ENCODE measurements around the gene TRIM54. TPM values are rescaled to one million over a fixed set of nuclear protein-coding genes. Genes with fewer than 3 reads are reported as not detected.
"Not testable (repeated sequence)": the region's sequence is repeated elsewhere in the genome, so short reads cannot be mapped to it uniquely, and the experiment has no call there.

Gene TRIM54
- total RNA-seq, 4 donors from 2014 or later: not detected

DNA sequence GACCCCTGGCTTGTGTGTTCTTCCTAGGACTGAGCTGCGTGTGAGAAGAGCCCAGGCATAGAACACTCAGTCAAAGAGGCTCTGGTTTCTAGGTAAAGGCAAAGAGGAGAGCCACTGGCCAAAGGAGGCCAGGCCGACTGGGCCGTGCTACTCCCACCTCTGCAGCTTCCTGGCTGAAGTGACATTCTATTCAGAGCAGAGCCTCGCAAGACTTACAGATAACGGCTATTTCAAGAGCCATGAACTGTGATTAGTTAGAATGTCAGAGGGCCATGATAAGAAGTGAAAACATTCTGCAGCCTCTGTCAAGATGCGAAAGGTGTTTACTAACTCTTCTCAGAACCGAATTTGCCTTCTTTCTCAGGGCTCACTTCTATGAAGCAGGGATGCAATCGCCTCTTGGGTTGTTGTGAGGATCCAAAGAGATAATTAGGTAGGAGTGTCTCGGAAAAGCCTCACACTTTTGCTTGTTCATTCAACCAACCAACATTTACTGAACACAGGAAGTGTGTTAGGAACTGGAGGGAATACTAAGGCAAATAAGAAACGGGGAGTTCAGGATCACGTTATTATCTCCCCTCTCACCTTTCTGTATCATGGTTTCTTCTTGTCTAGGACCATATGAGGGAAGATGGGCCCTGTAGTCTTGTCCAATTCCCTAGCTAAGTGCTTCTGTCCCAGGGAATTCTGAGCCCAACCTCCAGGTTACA lies 10.4 kb upstream of the TRIM54 start:
- TF ChIP-seq, protein P1, sequence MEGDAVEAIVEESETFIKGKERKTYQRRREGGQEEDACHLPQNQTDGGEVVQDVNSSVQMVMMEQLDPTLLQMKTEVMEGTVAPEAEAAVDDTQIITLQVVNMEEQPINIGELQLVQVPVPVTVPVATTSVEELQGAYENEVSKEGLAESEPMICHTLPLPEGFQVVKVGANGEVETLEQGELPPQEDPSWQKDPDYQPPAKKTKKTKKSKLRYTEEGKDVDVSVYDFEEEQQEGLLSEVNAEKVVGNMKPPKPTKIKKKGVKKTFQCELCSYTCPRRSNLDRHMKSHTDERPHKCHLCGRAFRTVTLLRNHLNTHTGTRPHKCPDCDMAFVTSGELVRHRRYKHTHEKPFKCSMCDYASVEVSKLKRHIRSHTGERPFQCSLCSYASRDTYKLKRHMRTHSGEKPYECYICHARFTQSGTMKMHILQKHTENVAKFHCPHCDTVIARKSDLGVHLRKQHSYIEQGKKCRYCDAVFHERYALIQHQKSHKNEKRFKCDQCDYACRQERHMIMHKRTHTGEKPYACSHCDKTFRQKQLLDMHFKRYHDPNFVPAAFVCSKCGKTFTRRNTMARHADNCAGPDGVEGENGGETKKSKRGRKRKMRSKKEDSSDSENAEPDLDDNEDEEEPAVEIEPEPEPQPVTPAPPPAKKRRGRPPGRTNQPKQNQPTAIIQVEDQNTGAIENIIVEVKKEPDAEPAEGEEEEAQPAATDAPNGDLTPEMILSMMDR (IDR thresholded peaks at IDR 0.05): no peak
- TF ChIP-seq POLR2A (IDR thresholded peaks at IDR 0.05): no peak
- intact Hi-C loops (cut with DNase I; ENCODE audit: low total_unique reads): no loop called here
- no peak for DNase-seq (ENCODE audit: low spot score in 2 of 2)
- H3K4me3 ChIP-seq (ENCODE audit: low read depth, poor library complexity, severe bottlenecking): no peak overlapping the region
- WGBS, 2 donors: 76 to 84% methylated on average over 11 of the region's 11 CpGs

DNA sequence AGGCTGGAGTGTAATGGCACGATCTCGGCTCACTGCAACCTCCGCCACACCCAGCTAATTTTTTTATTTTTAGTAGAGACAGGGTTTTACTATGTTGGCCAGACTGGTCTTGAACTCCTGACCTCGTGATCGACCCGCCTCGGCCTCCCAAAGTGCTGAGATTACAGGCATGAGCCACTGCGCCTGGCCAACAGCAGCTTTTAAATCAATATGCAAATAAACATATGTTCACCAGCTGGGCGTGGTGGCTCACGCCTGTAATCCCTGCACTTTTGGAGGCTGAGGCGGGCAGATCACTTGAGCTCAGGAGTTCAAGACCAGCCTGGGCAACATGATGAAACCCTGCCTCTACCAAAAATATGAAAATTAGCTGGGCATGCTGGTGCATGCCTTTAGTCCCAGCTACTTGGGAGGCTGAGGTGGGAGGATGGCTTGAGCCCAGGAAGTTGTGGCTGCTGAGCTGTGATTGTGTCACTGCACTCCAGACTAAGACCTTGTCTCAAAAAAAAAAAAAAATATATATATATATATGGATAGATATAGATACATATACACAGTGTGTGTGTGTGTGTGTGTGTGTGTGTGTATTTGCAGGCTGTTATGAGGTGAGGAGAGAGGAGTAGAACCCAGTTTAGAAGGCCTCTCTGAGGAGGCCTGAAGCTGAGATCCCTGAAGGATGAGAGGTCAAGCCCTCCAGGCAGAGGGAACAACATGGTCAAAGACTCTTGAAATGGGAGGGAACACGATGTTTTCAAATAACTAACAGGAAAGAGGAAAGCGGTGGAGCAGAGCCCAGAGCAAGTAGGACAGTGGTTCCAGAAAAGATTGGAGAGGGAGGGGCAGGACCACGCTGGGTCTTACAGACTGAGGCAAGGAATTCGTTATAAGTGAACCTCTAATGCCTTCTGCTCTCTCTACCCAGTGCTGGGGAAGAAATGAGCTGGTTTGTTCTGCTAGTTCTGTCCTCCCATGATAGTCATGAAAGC lies 9.4 kb upstream of the TRIM54 start:
- intact Hi-C loops (cut with DNase I; ENCODE audit: low total_unique reads); H3K4me3 ChIP-seq (ENCODE audit: low read depth, poor library complexity, severe bottlenecking); DNase-seq (ENCODE audit: low spot score in 2 of 2): not testable (repeated sequence)
- WGBS, 2 donors: 71 to 74% methylated on average over 15 of the region's 15 CpGs

DNA sequence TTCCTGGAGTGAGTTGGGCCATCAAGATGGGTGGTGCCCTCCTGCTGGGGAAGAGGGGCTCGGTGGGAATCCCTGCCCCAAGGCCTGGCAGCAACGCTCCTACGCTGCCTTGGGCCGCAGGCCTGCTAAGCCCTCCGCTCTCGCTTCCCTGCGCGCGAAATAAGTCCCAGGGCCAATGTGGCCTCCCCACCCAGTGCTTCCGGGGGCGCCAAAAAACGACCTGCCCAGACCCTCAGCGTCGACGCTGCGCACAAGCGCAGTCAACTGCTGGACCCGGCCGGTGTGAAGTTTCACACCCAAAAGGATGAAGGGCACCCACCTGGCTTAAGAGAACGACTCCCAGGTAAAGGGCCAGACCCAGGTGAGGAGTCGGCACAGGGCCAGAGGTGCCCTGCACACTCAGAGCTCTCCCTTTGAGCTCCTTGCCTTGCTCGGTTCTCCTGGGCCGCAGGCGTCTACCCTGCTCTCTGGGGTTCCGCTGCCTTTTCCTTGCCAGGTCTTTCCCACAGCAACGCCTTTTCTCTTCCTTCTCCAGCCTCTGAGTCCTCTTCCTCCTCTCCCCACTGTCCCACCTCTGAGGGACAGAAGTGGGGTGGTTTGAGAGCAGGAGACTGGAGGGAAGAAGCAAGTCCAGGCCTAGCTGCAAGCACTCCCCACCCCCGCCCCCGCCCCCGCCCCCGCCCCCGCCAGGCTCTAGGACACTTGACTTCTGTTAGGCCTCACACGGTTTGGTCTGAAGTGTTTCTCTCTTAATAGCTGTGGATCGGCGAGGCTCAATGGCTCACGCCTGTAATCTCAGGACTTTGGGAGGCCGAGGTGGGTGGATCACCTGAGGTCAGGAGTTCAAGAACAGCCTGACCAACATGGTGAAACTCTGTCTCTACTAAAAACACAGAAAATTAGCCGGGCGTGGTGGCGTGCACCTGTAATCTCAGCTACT lies 6.7 kb upstream of the TRIM54 start, which contains the start of gene DNAJC5G:
DNAJC5G (plus strand) TSS at position 223 of the 940 bp plus-strand sequence. CDS start 1,296 bp downstream, outside the sequence.
- intact Hi-C loops (cut with DNase I; ENCODE audit: low total_unique reads): no loop called here
- 80 to 84% methylated on average over 36 to 38 of the region's 39 CpGs for WGBS, 2 donors

DNA sequence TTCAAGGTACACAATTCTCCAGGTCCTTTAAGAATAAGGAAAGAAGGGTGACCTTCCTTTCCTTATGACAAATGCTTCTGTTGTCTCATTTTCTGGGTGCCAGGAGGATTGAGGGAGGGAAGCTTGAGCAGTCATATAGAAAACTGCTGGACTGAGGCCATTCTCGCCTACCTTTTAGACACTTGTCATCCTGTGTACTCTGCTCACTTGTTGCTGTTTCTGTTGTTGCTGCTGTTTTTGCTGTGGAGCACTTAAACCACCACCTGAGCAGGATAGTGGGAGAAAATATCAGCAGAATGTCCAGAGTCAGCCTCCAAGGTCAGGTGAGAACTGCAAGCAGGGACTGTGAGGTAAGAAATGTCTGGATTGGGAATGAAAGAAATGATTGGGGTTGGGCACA lies 4.2 kb upstream of the TRIM54 start:
- no peak for DNase-seq (ENCODE audit: low spot score in 2 of 2)
- H3K4me3 ChIP-seq (ENCODE audit: low read depth, poor library complexity, severe bottlenecking): no peak overlapping the region
- WGBS, 2 donors: 76 to 86% methylated on average over 1 of the region's 1 CpG
- intact Hi-C loops (cut with DNase I; ENCODE audit: low total_unique reads): no loop called here
- TF ChIP-seq, protein P1 (IDR thresholded peaks at IDR 0.05): no peak
- no peak for TF ChIP-seq POLR2A (IDR thresholded peaks at IDR 0.05)

More for the DNA sequence above, 6.7 kb upstream of the TRIM54 start, which contains the start of gene DNAJC5G:
- no peak within 1 kb of the TSS for H3K4me3 ChIP-seq (ENCODE audit: low read depth, poor library complexity, severe bottlenecking)
- DNase-seq (ENCODE audit: low spot score in 2 of 2): no peak
- no peak for TF ChIP-seq POLR2A (IDR thresholded peaks at IDR 0.05)
- TF ChIP-seq, protein P1 (IDR thresholded peaks at IDR 0.05): no peak

DNA sequence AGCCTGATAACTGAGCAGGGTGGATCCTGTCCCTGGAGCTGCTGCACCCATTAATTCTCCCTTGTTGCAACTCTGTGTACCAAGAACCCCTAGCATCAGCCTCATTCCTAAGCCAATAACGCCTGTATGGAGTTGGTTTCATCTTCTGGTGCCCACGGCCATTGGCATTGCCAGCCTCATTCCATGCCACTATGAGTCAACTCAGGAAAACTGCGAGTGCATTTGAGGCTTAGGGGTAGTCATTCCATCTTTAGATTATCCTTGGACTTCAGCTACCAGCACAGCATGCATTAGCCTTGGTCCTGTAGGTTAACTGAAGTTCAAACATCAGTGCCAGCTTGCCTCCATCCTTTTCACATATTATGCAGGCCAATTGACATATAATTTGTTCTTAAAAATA lies 1.4 kb upstream of the TRIM54 start:
- intact Hi-C loops (cut with DNase I; ENCODE audit: low total_unique reads): loop anchor here (5.0 kb wide), 1 partner anchor 179 kb away; no protein-coding TSS in a partner anchor
- WGBS, 2 donors: 58 to 65% methylated on average over 3 of the region's 3 CpGs
- DNase-seq (ENCODE audit: low spot score in 2 of 2): no peak
- H3K4me3 ChIP-seq (ENCODE audit: low read depth, poor library complexity, severe bottlenecking): no peak overlapping the region
- no peak for TF ChIP-seq POLR2A (IDR thresholded peaks at IDR 0.05)
- TF ChIP-seq, protein P1 (IDR thresholded peaks at IDR 0.05): no peak

All from lower leg skin (tissue), 4 donors.